Parathyroid adenoma (tissue), 2 donors: ENCODE data around the gene CCDC88A.

ENCODE experiments used
- H2AFZ ChIP-seq: fragments of 300-600 bp; sonication (generic); one replicate; pipeline ENCODE4 v1.7.0; 2017; ENCODE audit warnings: antibody characterized with exemption, mild to moderate bottlenecking
- H3K27ac ChIP-seq: fragments of 300-600 bp; sonication (generic); one replicate; pipeline ENCODE4 v1.7.0; 2017
- H3K27me3 ChIP-seq: fragments of 300-600 bp; sonication (generic); one replicate; pipeline ENCODE4 v1.7.0; 2017; ENCODE audit warnings: low read length; ENCODE audit not compliant: control insufficient read depth, insufficient read depth
- H3K36me3 ChIP-seq: fragments of 300-600 bp; sonication (generic); one replicate; pipeline ENCODE4 v1.7.0; 2017; ENCODE audit warnings: low read length; ENCODE audit not compliant: control insufficient read depth, insufficient read depth
- H3K4me1 ChIP-seq: fragments of 300-600 bp; sonication (generic); one replicate; pipeline ENCODE4 v1.7.0; 2017; ENCODE audit warnings: control low read depth
- H3K4me2 ChIP-seq: fragments of 300-600 bp; sonication (generic); one replicate; pipeline ENCODE4 v1.7.0; 2017; ENCODE audit warnings: low read length
- H3K4me3 ChIP-seq: fragments of 300-600 bp; sonication (generic); one replicate; pipeline ENCODE4 v1.7.0; 2017; ENCODE audit warnings: low read depth, low read length
- H3K79me2 ChIP-seq: fragments of 300-600 bp; sonication (generic); one replicate; pipeline ENCODE4 v1.7.0; 2017; ENCODE audit warnings: control low read depth
- H3K9ac ChIP-seq: fragments of 300-600 bp; sonication (generic); one replicate; pipeline ENCODE4 v1.7.0; 2017; ENCODE audit warnings: mild to moderate bottlenecking
- H3K9me3 ChIP-seq: fragments of 300-600 bp; sonication (generic); one replicate; pipeline ENCODE4 v1.7.0; 2017; ENCODE audit warnings: low read length; ENCODE audit not compliant: control insufficient read depth
- CTCF ChIP-seq: fragments of 300-600 bp; sonication (generic); IDR thresholded peaks from one replicate; pipeline ENCODE4 v1.7.0; 2017; ENCODE audit warnings: antibody characterized with exemption, mild to moderate bottlenecking
- donor health status: primary hyperparathyroidism.

CCDC88A gene

GRCh38 chr2:55330541-55331297 is 88.9 kb downstream of the CCDC88A start:
- Histone ChIP-seq H3K36me3 (no peaks in the 10 kb centered on the region), H3K9ac (no peak overlapping the region)
- TF ChIP-seq CTCF: no peak

GRCh38 chr2:55327470-55328230 is 92.0 kb downstream of the CCDC88A start:
- Histone ChIP-seq H3K9ac (no peak overlapping the region), H3K4me2 (no peak overlapping the region), H2AFZ (no peak overlapping the region), H3K4me1 (no peaks in the 10 kb centered on the region), H3K36me3 (no peaks in the 10 kb centered on the region), H3K4me3 (no peak overlapping the region), H3K79me2 (no peaks in the 10 kb centered on the region), H3K27ac (no peak overlapping the region), H3K9me3 (no peaks in the 10 kb centered on the region), H3K27me3 (no peaks in the 10 kb centered on the region)
- TF ChIP-seq CTCF: no peak

More at GRCh38 chr2:55330541-55331297, 88.9 kb downstream of the CCDC88A start:
- H2AFZ ChIP-seq: no peak overlapping the region
- H3K4me2 ChIP-seq: no peak overlapping the region
- H3K4me3 ChIP-seq: no peak overlapping the region
- H3K27ac ChIP-seq: no peak overlapping the region
- no peaks in the 10 kb centered on the region for H3K4me1 ChIP-seq
- no peaks in the 10 kb centered on the region for H3K27me3 ChIP-seq
- no peaks in the 10 kb centered on the region for H3K79me2 ChIP-seq
- no peaks in the 10 kb centered on the region for H3K9me3 ChIP-seq

- H3K27ac ChIP-seq: no peak overlapping the region
- TF ChIP-seq CTCF: no peak
- no peaks in the 10 kb centered on the region for H3K36me3 ChIP-seq
- H2AFZ ChIP-seq: no peak overlapping the region
- H3K79me2 ChIP-seq: no peaks in the 10 kb centered on the region
- no peak overlapping the region for H3K9ac ChIP-seq
- H3K4me2 ChIP-seq: no peak overlapping the region
- no peaks in the 10 kb centered on the region for H3K9me3 ChIP-seq
- no peaks in the 10 kb centered on the region for H3K27me3 ChIP-seq
- H3K4me3 ChIP-seq: no peak overlapping the region
- H3K4me1 ChIP-seq: no peaks in the 10 kb centered on the region
These were observed 104.7 kb downstream of the CCDC88A start for GRCh38 chr2:55314985-55315384.

- no peak overlapping the region for H3K9ac ChIP-seq
- no peak overlapping the region for H3K27ac ChIP-seq
- H3K36me3 ChIP-seq: no peaks in the 10 kb centered on the region
- no peaks in the 10 kb centered on the region for H3K27me3 ChIP-seq
- H3K4me1 ChIP-seq: no peaks in the 10 kb centered on the region
- no peaks in the 10 kb centered on the region for H3K79me2 ChIP-seq
- H3K4me2 ChIP-seq: no peak overlapping the region
- no peak overlapping the region for H2AFZ ChIP-seq
- H3K4me3 ChIP-seq: no peak overlapping the region
- H3K9me3 ChIP-seq: no peaks in the 10 kb centered on the region
- no peak for TF ChIP-seq CTCF
These were observed 108.2 kb downstream of the CCDC88A start for GRCh38 chr2:55311444-55311870.
